Measurements from ENCODE around the gene ABI3BP.
"Not testable (repeated sequence)": the region's sequence is repeated elsewhere in the genome, so short reads cannot be mapped to it uniquely, and the experiment has no call there.

Gene ABI3BP

DNA sequence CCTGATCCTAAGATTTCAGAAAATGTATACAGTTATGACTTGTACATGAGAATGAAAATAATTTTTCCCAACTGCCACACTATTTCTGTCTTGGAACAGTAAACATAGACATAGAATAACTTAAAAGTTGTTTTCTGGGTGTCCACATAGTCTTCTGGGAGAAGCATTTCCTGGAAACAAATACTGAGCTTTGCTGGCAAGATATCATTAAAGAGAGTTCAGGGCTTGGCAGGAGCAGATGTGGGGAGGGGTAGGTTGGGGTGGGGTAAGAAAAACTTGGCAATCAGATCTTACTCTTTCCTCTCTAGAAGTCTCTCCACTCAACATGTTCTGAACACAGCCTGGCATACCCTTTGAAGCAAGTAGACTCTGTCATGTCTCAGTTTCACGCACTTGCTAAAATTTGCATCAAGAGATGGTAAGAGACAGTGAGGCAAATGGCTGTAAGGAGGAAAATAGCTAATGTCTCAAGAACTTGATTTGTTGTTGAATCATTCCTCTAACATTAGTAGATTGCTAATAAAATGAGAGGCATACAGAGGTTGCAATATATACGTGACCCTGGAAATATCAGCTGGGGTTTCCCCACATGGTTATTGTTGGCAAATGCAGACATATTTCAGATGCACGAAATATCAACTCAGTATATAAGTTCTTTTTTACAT is 27.3 kb upstream of the ABI3BP start:
- no peak overlapping the region for H3K4me2 ChIP-seq (ENCODE audit: low read depth, low read length)
- no peaks in the 10 kb centered on the region for H3K9me3 ChIP-seq (replicated peaks; ENCODE audit: insufficient read depth, low read length)
- no peak overlapping the region for H2AFZ ChIP-seq (ENCODE audit: low read length)
- H3K4me1 ChIP-seq (ENCODE audit: low read length) = no peaks in the 10 kb centered on the region
- H3K27ac ChIP-seq (ENCODE audit: low read length) = no peak overlapping the region
- H3K79me2 ChIP-seq (ENCODE audit: low read length) = no peaks in the 10 kb centered on the region
- H3F3A ChIP-seq (ENCODE audit: insufficient read depth, low read length) = no peaks in the 10 kb centered on the region
- H3K9me2 ChIP-seq (replicated peaks; ENCODE audit: insufficient read depth, low read length) = no peaks in the 10 kb centered on the region
- H3K36me3 ChIP-seq (replicated peaks; ENCODE audit: insufficient read depth, low read length) = no peaks in the 10 kb centered on the region
- no peak for DNase-seq
- TF ChIP-seq, protein P1, sequence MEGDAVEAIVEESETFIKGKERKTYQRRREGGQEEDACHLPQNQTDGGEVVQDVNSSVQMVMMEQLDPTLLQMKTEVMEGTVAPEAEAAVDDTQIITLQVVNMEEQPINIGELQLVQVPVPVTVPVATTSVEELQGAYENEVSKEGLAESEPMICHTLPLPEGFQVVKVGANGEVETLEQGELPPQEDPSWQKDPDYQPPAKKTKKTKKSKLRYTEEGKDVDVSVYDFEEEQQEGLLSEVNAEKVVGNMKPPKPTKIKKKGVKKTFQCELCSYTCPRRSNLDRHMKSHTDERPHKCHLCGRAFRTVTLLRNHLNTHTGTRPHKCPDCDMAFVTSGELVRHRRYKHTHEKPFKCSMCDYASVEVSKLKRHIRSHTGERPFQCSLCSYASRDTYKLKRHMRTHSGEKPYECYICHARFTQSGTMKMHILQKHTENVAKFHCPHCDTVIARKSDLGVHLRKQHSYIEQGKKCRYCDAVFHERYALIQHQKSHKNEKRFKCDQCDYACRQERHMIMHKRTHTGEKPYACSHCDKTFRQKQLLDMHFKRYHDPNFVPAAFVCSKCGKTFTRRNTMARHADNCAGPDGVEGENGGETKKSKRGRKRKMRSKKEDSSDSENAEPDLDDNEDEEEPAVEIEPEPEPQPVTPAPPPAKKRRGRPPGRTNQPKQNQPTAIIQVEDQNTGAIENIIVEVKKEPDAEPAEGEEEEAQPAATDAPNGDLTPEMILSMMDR (IDR thresholded peaks at IDR 0.05; ENCODE audit: low read length) = no peak
- TF ChIP-seq EZH2 (optimal IDR thresholded peaks at IDR 0.05; ENCODE audit: low read depth, low read length) (no peak), EZH2phosphoT487 (IDR thresholded peaks at IDR 0.05; ENCODE audit: low read length) (no peak)
- no peak overlapping the region for H3K9ac ChIP-seq (ENCODE audit: low read length)
- H3K27me3 ChIP-seq (replicated peaks; ENCODE audit: insufficient read depth, low read length) = no peaks in the 10 kb centered on the region
- H4K20me1 ChIP-seq (ENCODE audit: insufficient read depth, low read length) = no peaks in the 10 kb centered on the region
- H3K4me3 ChIP-seq (ENCODE audit: low read length) = no peak overlapping the region

DNA sequence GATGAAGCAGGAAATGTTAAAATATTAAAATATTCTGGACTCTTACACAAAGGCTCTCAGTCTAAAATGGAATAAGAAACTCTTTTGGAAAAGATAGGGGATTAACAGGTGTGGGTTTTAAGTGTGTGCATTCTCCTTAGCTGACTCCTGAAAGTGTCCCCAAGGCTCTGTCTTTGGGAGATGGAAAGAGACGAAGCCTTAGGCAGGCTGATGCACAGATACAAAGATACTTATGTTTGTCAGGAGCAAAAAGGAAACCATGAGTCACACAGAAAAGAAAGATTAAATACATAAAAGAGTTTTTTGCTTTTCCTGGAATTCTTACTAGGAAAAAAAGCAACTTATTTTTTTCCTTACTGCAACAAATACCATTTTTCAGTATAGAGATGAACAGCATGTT is 23.8 kb upstream of the ABI3BP start:
- DNase-seq = no peak
- TF ChIP-seq EZH2phosphoT487 (IDR thresholded peaks at IDR 0.05; ENCODE audit: low read length) = no peak
- TF ChIP-seq EZH2 (optimal IDR thresholded peaks at IDR 0.05; ENCODE audit: low read depth, low read length) = no peak
- TF ChIP-seq, protein P1 (IDR thresholded peaks at IDR 0.05; ENCODE audit: low read length) = no peak
- H3K79me2 ChIP-seq (ENCODE audit: low read length) = no peaks in the 10 kb centered on the region
- H3K4me1 ChIP-seq (ENCODE audit: low read length) = no peaks in the 10 kb centered on the region
- H3K4me2 ChIP-seq (ENCODE audit: low read depth, low read length) = no peak overlapping the region
- H3K9ac ChIP-seq (ENCODE audit: low read length) = no peak overlapping the region
- H3F3A ChIP-seq (ENCODE audit: insufficient read depth, low read length) = no peaks in the 10 kb centered on the region
- no peaks in the 10 kb centered on the region for H3K9me2 ChIP-seq (replicated peaks; ENCODE audit: insufficient read depth, low read length)
- no peak overlapping the region for H3K27ac ChIP-seq (ENCODE audit: low read length)
- no peaks in the 10 kb centered on the region for H4K20me1 ChIP-seq (ENCODE audit: insufficient read depth, low read length)
- no peak overlapping the region for H3K4me3 ChIP-seq (ENCODE audit: low read length)
- H2AFZ ChIP-seq (ENCODE audit: low read length) = no peak overlapping the region
- H3K36me3 ChIP-seq (replicated peaks; ENCODE audit: insufficient read depth, low read length) = no peaks in the 10 kb centered on the region
- H3K27me3 ChIP-seq (replicated peaks; ENCODE audit: insufficient read depth, low read length) = no peaks in the 10 kb centered on the region
- no peaks in the 10 kb centered on the region for H3K9me3 ChIP-seq (replicated peaks; ENCODE audit: insufficient read depth, low read length)

GRCh38 chr3:101012312-101012711 is 19.1 kb upstream of the ABI3BP start:
- DNase-seq; H3K27me3 ChIP-seq (replicated peaks; ENCODE audit: insufficient read depth, low read length); H3F3A ChIP-seq (ENCODE audit: insufficient read depth, low read length); H3K4me2 ChIP-seq (ENCODE audit: low read depth, low read length); H3K27ac ChIP-seq (ENCODE audit: low read length); H2AFZ ChIP-seq (ENCODE audit: low read length); H3K9me2 ChIP-seq (replicated peaks; ENCODE audit: insufficient read depth, low read length); H3K9me3 ChIP-seq (replicated peaks; ENCODE audit: insufficient read depth, low read length); H3K79me2 ChIP-seq (ENCODE audit: low read length); H3K9ac ChIP-seq (ENCODE audit: low read length); H3K36me3 ChIP-seq (replicated peaks; ENCODE audit: insufficient read depth, low read length); H3K4me1 ChIP-seq (ENCODE audit: low read length); H4K20me1 ChIP-seq (ENCODE audit: insufficient read depth, low read length); H3K4me3 ChIP-seq (ENCODE audit: low read length): not testable (repeated sequence)

- no peak overlapping the region for H3K4me3 ChIP-seq (ENCODE audit: low read length)
- H3K27ac ChIP-seq (ENCODE audit: low read length) = no peak overlapping the region
- no peak overlapping the region for H3K4me2 ChIP-seq (ENCODE audit: low read depth, low read length)
- H3K9ac ChIP-seq (ENCODE audit: low read length) = no peak overlapping the region
- no peaks in the 10 kb centered on the region for H3F3A ChIP-seq (ENCODE audit: insufficient read depth, low read length)
- no peaks in the 10 kb centered on the region for H3K4me1 ChIP-seq (ENCODE audit: low read length)
- no peaks in the 10 kb centered on the region for H3K9me3 ChIP-seq (replicated peaks; ENCODE audit: insufficient read depth, low read length)
- H2AFZ ChIP-seq (ENCODE audit: low read length) = no peak overlapping the region
- no peak for DNase-seq
- TF ChIP-seq, protein P1 (IDR thresholded peaks at IDR 0.05; ENCODE audit: low read length) = no peak
- no peak for TF ChIP-seq EZH2phosphoT487 (IDR thresholded peaks at IDR 0.05; ENCODE audit: low read length)
- no peak for TF ChIP-seq EZH2 (optimal IDR thresholded peaks at IDR 0.05; ENCODE audit: low read depth, low read length)
- no peaks in the 10 kb centered on the region for H3K79me2 ChIP-seq (ENCODE audit: low read length)
- no peaks in the 10 kb centered on the region for H3K9me2 ChIP-seq (replicated peaks; ENCODE audit: insufficient read depth, low read length)
- H4K20me1 ChIP-seq (ENCODE audit: insufficient read depth, low read length) = no peaks in the 10 kb centered on the region
- H3K27me3 ChIP-seq (replicated peaks; ENCODE audit: insufficient read depth, low read length) = no peaks in the 10 kb centered on the region
- H3K36me3 ChIP-seq (replicated peaks; ENCODE audit: insufficient read depth, low read length) = no peaks in the 10 kb centered on the region
Observed at GRCh38 chr3:101011136-101011535, 17.9 kb upstream of the ABI3BP start.

All from MM.1S (cell line).